ENCODE measurements around the gene MFF. TPM values are rescaled to one million over a fixed set of nuclear protein-coding genes. Genes with fewer than 3 reads are reported as not detected.
A peak's percentile ranks its signal among the peaks of the same experiment; 100 is the strongest.

The MFF gene, protein sequence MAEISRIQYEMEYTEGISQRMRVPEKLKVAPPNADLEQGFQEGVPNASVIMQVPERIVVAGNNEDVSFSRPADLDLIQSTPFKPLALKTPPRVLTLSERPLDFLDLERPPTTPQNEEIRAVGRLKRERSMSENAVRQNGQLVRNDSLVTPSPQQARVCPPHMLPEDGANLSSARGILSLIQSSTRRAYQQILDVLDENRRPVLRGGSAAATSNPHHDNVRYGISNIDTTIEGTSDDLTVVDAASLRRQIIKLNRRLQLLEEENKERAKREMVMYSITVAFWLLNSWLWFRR
- 100 to 1,000 TPM in 1 of 2 experiments, 10 to 100 TPM in 1; 78.3 to 104 TPM for total RNA-seq

DNA sequence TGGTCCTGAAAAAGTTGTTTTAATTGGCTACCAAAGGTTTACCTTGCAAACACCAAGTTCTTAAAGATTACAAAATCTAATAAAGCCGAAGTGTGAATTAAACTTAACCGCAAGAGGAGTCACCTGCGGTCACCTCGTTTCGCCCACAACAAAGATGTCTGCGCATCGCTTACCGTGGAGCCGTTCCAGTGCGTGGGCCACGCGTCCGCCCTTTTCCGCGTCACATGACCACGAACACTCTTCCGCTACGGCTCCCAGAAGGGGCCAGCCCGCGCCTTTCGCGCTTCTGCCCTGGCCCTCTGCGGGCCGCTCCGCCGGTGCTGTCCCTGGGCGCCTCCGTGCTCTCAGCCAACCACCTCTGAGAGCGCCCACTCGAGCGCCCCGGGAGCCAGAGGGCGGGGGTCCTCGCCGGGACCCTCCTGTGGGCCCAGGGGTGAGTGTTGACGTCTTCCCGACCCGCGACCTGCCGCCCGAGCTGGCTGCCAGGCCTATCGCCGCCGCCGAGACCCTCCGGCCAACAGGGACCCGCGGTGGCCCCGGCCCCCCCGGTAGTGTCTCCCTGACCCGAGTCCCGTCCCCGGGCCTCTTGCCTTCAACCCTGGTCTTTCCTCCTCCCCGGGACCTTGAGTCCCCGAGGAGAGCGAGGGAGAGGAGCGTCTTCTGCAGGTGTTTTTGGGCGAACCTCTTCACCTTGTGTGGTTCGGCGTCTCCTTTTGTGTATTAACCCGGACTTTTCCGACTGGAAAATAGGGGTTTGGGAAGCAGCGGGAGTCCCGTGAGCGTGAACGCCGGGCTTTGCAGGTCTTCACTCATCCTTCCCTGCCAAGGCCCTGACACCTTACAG lies at the start of gene MFF:
Gene MFF, plus strand, starts transcription at position 257 of the 844 bp plus-strand sequence. CDS start 5,415 bp downstream, outside the sequence.
- Mint-ChIP-seq H3K4me1 (peaks cover 27% of the 10 kb centered on the region), H3K36me3 (ENCODE audit: low read depth) (peaks cover 4% of the 10 kb centered on the region), H3K27ac (peak within 1 kb of the TSS; percentile 91), H3K27me3 (no peaks in the 10 kb centered on the region), H3K9me3 (ENCODE audit: low read depth) (peaks cover 1% of the 10 kb centered on the region), H3K4me3 (peak within 1 kb of the TSS; percentile 89)
- ChIA-PET POLR2A (no interaction called here), CTCF (interaction anchor here (0.7 to 1.1 kb wide), 3 partner anchors 15 to 333 kb away, joined by 3 read pairs; no protein-coding TSS in a partner anchor)
- peak; percentile 97 for ATAC-seq
- intact Hi-C loops (cut with DNase I, micrococcal nuclease): loop anchor here (1.0 to 10.0 kb wide), 10 partner anchors 49 to 534 kb away; partner anchors contain the start of genes IRS1 (in 1 of the 2) and RHBDD1 (in 1 of the 2)
- peak; percentile 97 for DNase-seq

DNA sequence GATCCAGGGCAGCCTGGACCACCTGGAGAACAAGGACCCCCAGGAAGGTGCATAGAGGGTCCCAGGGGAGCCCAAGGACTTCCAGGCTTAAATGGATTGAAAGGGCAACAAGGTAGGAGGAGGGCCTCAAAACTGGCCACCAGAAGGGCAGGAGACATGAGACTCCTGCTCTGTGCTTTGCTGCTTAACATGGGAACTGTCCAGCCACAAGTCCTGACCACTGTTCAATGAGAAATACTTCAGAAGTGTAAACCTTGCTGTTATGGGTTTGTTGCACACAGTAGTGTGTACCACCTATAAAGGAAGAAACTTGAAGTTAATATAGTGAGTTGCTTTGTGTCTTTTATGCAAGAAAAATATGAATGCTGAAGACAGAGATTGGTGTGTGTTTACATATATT lies 44.2 kb upstream of the MFF start:
- Mint-ChIP-seq H3K27ac (no peak overlapping the region), H3K27me3 (no peaks in the 10 kb centered on the region), H3K36me3 (ENCODE audit: low read depth) (no peaks in the 10 kb centered on the region), H3K4me3 (no peak overlapping the region), H3K9me3 (ENCODE audit: low read depth) (peaks cover 2% of the 10 kb centered on the region), H3K4me1 (no peaks in the 10 kb centered on the region)
- ATAC-seq (no peak), DNase-seq (no peak)
- ChIA-PET POLR2A (no interaction called here), CTCF (no interaction called here)
- intact Hi-C loops (cut with DNase I, micrococcal nuclease): no loop called here

DNA sequence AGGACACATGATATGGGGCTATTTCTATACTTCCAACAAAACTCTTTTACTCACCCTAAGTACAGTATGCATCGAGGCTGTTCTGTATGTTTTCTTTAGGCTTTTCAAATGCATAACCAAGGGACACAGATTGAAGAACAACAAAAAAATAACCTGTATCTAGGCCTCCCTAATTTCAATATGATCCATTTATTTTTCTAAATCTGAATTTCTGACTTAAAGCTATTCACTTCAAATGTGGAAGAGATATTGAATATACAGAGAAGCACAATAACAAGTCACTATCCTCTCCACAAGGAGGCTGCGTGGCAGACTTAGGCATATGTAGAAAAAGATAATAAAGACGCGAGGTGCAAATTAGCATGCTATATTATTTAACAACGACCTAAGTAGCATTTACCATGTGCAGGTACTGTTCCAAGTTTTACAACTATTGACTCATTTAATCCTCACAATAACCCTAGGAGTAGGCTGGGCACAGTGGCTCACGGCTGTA lies 39.3 kb upstream of the MFF start:
- Mint-ChIP-seq H3K27ac (no peak overlapping the region), H3K9me3 (ENCODE audit: low read depth) (peaks cover 2% of the 10 kb centered on the region), H3K4me3 (no peak overlapping the region), H3K36me3 (ENCODE audit: low read depth) (no peaks in the 10 kb centered on the region), H3K4me1 (no peaks in the 10 kb centered on the region), H3K27me3 (no peaks in the 10 kb centered on the region)
- DNase-seq (no peak), ATAC-seq (no peak)
- intact Hi-C loops (cut with DNase I, micrococcal nuclease): no loop called here
- POLR2A ChIA-PET: no interaction called here
- CTCF ChIA-PET: interaction anchor here (0.6 kb wide), 1 partner anchor 15 kb away, joined by 3 read pairs; no protein-coding TSS in a partner anchor

DNA sequence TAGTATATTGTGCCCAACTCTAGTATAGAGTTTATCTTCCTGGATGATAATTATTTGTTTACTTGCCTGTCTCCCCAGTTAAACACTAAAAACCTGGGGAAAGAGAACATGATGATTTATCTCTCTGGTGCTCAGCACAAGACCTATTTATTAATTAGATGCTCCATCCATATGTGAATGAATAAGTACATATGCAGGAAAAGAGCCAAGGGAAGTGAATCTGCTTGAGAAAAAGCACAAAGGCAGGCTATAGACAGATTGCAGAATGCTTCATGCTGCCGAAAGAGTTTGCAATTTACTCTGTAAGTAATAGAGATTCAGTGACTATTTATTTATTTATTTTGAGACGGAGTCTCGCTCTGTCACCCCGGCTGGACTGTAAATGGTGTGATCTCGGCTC lies 37.3 kb upstream of the MFF start:
- POLR2A ChIA-PET: interaction anchor here (0.6 kb wide), 1 partner anchor 18 kb away, joined by 3 read pairs; no protein-coding TSS in a partner anchor
- Mint-ChIP-seq H3K36me3 (ENCODE audit: low read depth) (no peaks in the 10 kb centered on the region), H3K4me1 (no peaks in the 10 kb centered on the region), H3K9me3 (ENCODE audit: low read depth) (peaks cover under 1% of the 10 kb centered on the region), H3K27ac (no peak overlapping the region), H3K4me3 (no peak overlapping the region), H3K27me3 (no peaks in the 10 kb centered on the region)
- CTCF ChIA-PET: interaction anchor here (1.0 kb wide), 1 partner anchor 10 kb away, joined by 3 read pairs; no protein-coding TSS in a partner anchor
- ATAC-seq: no peak
- intact Hi-C loops (cut with DNase I, micrococcal nuclease): no loop called here
- DNase-seq: no peak

DNA sequence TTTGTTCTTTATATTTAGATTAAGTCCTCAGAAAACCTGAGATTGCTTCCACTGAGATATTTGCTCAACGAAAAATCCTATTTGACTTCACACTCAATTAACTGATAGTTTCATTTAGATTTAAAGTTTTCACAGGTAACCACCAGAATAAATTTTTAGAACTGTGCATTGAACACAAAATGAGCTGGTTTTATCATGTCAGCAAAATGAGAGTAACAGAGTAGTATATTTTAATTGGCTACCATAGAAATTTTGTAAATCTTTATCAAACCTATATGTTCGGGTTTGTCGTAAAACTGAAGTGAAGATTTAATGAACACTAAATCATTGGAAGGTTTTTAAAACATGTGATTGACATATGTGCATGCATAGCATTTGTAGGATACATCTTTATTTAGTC lies 32.7 kb upstream of the MFF start:
- POLR2A ChIA-PET: interaction anchor here (0.6 kb wide), 1 partner anchor 16 kb away, joined by 5 read pairs; no protein-coding TSS in a partner anchor
- Mint-ChIP-seq H3K27ac (no peak overlapping the region), H3K4me1 (no peaks in the 10 kb centered on the region), H3K36me3 (ENCODE audit: low read depth) (no peaks in the 10 kb centered on the region), H3K27me3 (no peaks in the 10 kb centered on the region), H3K4me3 (no peak overlapping the region), H3K9me3 (ENCODE audit: low read depth) (no peaks in the 10 kb centered on the region)
- intact Hi-C loops (cut with DNase I, micrococcal nuclease): no loop called here
- DNase-seq (no peak), ATAC-seq (no peak)
- CTCF ChIA-PET: no interaction called here

DNA sequence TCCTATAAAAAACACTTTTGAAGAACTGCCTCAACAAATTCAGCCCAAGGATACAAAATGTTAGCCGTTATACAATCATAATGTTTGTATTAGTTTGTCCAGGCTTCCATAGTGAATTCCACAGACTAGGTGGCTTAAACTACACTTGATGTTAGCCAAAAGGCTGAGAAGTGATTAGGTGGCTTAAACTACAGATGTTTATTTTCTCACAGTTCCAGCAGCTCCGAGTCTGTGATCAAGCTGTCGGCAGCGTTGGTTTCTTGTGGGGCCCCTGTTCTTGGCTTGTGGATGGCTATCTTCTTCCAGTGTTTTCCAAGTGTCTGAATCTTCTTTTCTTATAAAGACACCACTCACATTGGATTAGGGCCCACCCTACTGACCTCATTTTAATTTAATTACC lies 31.5 kb upstream of the MFF start:
- intact Hi-C loops (cut with DNase I, micrococcal nuclease): no loop called here
- Mint-ChIP-seq H3K9me3 (ENCODE audit: low read depth) (no peaks in the 10 kb centered on the region), H3K4me1 (no peaks in the 10 kb centered on the region), H3K27me3 (no peaks in the 10 kb centered on the region), H3K4me3 (no peak overlapping the region), H3K27ac (no peak overlapping the region), H3K36me3 (ENCODE audit: low read depth) (no peaks in the 10 kb centered on the region)
- ChIA-PET CTCF (no interaction called here), POLR2A (no interaction called here)
- DNase-seq (no peak), ATAC-seq (no peak)

DNA sequence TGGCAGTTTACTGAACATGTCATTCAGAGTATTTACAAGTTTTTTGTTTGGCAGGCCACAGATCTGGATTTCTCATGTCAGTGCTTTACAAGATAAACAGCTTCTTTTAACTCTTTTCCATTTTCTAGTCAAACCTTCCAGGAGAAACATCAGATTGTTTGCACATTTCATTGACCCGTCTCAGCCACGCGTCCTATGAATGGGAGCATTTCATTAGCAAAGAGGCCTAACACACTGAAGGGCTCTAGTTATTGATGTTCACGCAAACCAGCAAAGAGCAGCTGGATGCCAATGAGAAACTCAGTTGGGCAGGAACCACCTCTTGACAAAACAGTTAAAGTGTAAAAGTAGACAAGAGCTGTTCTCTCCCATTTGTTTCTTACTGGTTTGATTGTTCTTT lies 29.2 kb upstream of the MFF start:
- Mint-ChIP-seq H3K36me3 (ENCODE audit: low read depth) (no peaks in the 10 kb centered on the region), H3K9me3 (ENCODE audit: low read depth) (no peaks in the 10 kb centered on the region), H3K4me3 (no peak overlapping the region), H3K27ac (no peak overlapping the region), H3K4me1 (no peaks in the 10 kb centered on the region), H3K27me3 (no peaks in the 10 kb centered on the region)
- intact Hi-C loops (cut with DNase I, micrococcal nuclease): no loop called here
- DNase-seq: no peak
- no peak for ATAC-seq
- ChIA-PET CTCF (interaction anchor here (0.8 kb wide), 1 partner anchor 14 kb away, joined by 3 read pairs; no protein-coding TSS in a partner anchor), POLR2A (no interaction called here)

DNA sequence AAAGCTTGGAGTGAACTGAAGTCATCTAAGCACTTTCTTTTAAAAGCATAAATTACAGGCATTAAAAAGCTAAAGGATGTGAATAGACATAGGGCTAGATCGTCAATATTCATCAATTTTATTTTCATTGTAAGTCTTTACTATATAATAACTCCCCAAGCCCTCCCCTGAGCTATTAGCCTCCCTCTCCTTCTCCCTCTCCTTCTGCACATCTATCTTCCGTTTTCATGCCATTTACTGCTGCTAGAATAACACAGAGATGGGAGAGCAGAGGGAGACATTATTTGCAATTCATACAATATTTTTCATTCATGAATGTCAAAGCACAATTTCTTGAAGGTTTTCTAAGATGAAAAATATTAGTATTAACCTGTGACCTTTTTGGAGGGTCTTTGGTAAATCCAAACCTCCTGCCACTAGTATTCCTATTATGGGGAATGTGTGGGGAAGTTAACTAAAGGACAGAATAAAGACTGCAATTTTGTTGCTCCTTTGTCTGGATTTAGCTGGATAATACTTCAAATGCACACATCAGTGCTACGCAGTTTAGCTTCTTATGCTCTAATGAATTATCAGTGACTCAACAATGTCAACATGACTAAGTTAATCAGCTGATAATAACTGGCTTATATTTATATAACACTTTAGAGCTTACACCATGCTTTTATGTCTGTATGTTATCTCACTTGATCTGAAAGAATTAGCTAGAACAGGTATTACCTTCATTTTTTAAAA lies 28.2 kb upstream of the MFF start:
- intact Hi-C loops (cut with DNase I, micrococcal nuclease): no loop called here
- Mint-ChIP-seq H3K9me3 (ENCODE audit: low read depth) (no peaks in the 10 kb centered on the region), H3K27me3 (no peaks in the 10 kb centered on the region), H3K27ac (no peak overlapping the region), H3K36me3 (ENCODE audit: low read depth) (no peaks in the 10 kb centered on the region), H3K4me1 (no peaks in the 10 kb centered on the region), H3K4me3 (no peak overlapping the region)
- DNase-seq (no peak), ATAC-seq (no peak)
- ChIA-PET POLR2A (no interaction called here), CTCF (no interaction called here)

DNA sequence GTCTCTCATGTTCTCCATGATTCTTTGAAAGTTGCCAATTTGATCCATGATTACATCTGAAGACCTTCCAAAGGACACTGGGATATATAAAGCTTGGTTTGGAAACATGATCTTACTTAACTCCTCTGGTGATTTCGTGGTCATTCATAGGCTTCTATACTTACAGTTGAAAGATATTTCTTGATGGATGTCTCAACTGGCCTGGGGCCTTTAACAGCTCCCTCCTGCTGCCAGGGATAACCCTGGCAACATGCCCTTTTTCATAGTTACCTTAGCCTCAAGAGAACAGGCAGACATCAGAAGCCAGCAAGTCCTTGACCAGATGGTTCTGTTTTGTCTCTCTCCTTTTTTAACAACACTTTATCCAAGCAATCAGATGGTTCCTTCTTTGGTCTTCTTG lies 23.5 kb upstream of the MFF start:
- Mint-ChIP-seq H3K27me3 (no peaks in the 10 kb centered on the region), H3K27ac (no peak overlapping the region), H3K4me1 (no peaks in the 10 kb centered on the region), H3K36me3 (ENCODE audit: low read depth) (no peaks in the 10 kb centered on the region), H3K4me3 (no peak overlapping the region), H3K9me3 (ENCODE audit: low read depth) (no peaks in the 10 kb centered on the region)
- intact Hi-C loops (cut with DNase I, micrococcal nuclease): no loop called here
- CTCF ChIA-PET: interaction anchor here (1.0 kb wide), 1 partner anchor 49 kb away, joined by 3 read pairs; no protein-coding TSS in a partner anchor
- POLR2A ChIA-PET: no interaction called here
- ATAC-seq: no peak
- no peak for DNase-seq

DNA sequence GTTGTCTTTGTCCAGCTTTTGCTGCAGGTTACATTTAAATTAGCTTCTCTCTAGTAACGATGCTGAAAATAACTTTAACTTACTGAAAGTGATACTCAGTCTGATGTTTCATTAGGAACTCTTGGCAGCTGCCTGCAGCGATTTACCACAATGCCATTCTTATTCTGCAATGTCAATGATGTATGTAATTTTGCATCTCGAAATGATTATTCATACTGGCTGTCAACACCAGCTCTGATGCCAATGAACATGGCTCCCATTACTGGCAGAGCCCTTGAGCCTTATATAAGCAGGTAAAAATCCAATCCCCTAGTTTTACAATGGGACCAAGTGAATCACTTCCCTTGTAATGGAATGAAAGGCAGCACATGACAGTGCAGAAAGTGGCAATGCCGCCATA lies 16.3 kb upstream of the MFF start:
- H3K36me3 Mint-ChIP-seq (ENCODE audit: low read depth): no peaks in the 10 kb centered on the region
- no peaks in the 10 kb centered on the region for H3K27me3 Mint-ChIP-seq
- POLR2A ChIA-PET: no interaction called here
- intact Hi-C loops (cut with DNase I, micrococcal nuclease): no loop called here
- no peaks in the 10 kb centered on the region for H3K4me1 Mint-ChIP-seq
- no peak overlapping the region for H3K4me3 Mint-ChIP-seq
- DNase-seq (no peak), ATAC-seq (no peak)
- no peak overlapping the region for H3K27ac Mint-ChIP-seq
- CTCF ChIA-PET: interaction anchor here (0.6 kb wide), 1 partner anchor 583 kb away, joined by 3 read pairs; no protein-coding TSS in a partner anchor
- H3K9me3 Mint-ChIP-seq (ENCODE audit: low read depth): no peaks in the 10 kb centered on the region

DNA sequence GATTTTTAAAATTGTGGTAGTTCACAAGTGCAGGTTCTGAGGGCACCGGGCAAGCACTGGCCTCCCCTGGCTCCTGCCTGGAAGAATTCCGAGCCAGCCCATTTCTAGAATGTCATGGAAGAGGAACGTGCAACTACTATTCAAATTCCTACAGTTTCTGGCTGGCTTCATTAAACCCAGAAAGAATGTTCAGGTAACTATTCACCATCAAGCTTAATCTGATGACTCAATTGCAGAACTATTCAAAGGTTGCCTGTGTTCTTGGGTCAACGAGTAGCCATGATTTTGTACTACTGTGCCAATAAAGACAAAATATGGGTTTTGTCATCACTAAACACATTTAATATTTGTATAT lies 14.3 kb upstream of the MFF start:
- Mint-ChIP-seq H3K4me1 (no peaks in the 10 kb centered on the region), H3K9me3 (ENCODE audit: low read depth) (no peaks in the 10 kb centered on the region), H3K27ac (no peak overlapping the region), H3K36me3 (ENCODE audit: low read depth) (no peaks in the 10 kb centered on the region), H3K27me3 (no peaks in the 10 kb centered on the region), H3K4me3 (no peak overlapping the region)
- POLR2A ChIA-PET: interaction anchor here (0.6 kb wide), 1 partner anchor 324 kb away, joined by 3 read pairs; no protein-coding TSS in a partner anchor
- intact Hi-C loops (cut with DNase I, micrococcal nuclease): no loop called here
- ATAC-seq: no peak
- CTCF ChIA-PET: interaction anchor here (1.1 kb wide), 1 partner anchor 72 kb away, joined by 3 read pairs; no protein-coding TSS in a partner anchor
- DNase-seq: no peak
